HEK293T (cell line): ENCODE measurements around the gene GNA14.
"Not testable (repeated sequence)": the region's sequence is repeated elsewhere in the genome, so short reads cannot be mapped to it uniquely, and the experiment has no call there.

Experiments
- CTCF ChIA-PET: fragments of 350-600 bp; formaldehyde crosslinking; extraction: SDS; loops from one replicate; lab custom pipeline; 2021; ENCODE audit warnings: antibody characterized with exemption, inconsistent platforms; lab: Yijun Ruan, JAX
- POLR2A ChIA-PET: fragments of 350-600 bp; formaldehyde crosslinking; extraction: SDS; loops from one replicate; lab custom pipeline; 2020; ENCODE audit warnings: antibody characterized with exemption, inconsistent platforms; lab: Yijun Ruan, JAX
- DNase-seq: peaks from one replicate; pipeline ENCODE4 v3.0.0; 2012; ENCODE audit warnings: mixed read lengths; ENCODE audit errors: extremely low spot score
- ARNT ChIP-seq: fragments of 450-650 bp; IDR thresholded peaks from 2 replicates; pipeline ENCODE4 v1.6.1; 2017; ENCODE audit warnings: mild to moderate bottlenecking
- BHLHE40 ChIP-seq: fragments of 450-650 bp; IDR thresholded peaks from 2 replicates; pipeline ENCODE4 v1.6.1; 2016; ENCODE audit warnings: mild to moderate bottlenecking, moderate library complexity, borderline replicate concordance
- CTBP1 ChIP-seq: fragments of 450-650 bp; IDR thresholded peaks from 2 replicates; pipeline ENCODE4 v1.6.1; 2016; ENCODE audit warnings: borderline replicate concordance
- ELF4 ChIP-seq: fragments of 450-650 bp; IDR thresholded peaks from 2 replicates; pipeline ENCODE4 v1.6.1; 2017; ENCODE audit warnings: antibody characterized with exemption
- FOXA1 ChIP-seq: fragments of 450-650 bp; IDR thresholded peaks from 2 replicates; pipeline ENCODE4 v1.6.1; 2016; ENCODE audit warnings: mild to moderate bottlenecking
- FOXK2 ChIP-seq: fragments of 450-650 bp; IDR thresholded peaks from 2 replicates; pipeline ENCODE4 v1.6.1; 2016; ENCODE audit warnings: mild to moderate bottlenecking
- FOXM1 ChIP-seq: fragments of 450-650 bp; IDR thresholded peaks from 2 replicates; pipeline ENCODE4 v1.6.1; 2017; ENCODE audit warnings: mild to moderate bottlenecking, borderline replicate concordance
- HDGF ChIP-seq: fragments of 450-650 bp; IDR thresholded peaks from 2 replicates; pipeline ENCODE4 v1.6.1; 2017; ENCODE audit warnings: antibody characterized with exemption, borderline replicate concordance
- L3MBTL2 ChIP-seq: fragments of 450-650 bp; conservative IDR thresholded peaks from 2 replicates; pipeline ENCODE4 v1.6.1; 2016; ENCODE audit warnings: mild to moderate bottlenecking
- LEF1 ChIP-seq: fragments of 450-650 bp; IDR thresholded peaks from 2 replicates; pipeline ENCODE4 v1.6.1; 2017; ENCODE audit warnings: mild to moderate bottlenecking, borderline replicate concordance
- NFRKB ChIP-seq: fragments of 450-650 bp; IDR thresholded peaks from 2 replicates; pipeline ENCODE4 v1.6.1; 2016; ENCODE audit warnings: mild to moderate bottlenecking, moderate library complexity
- SP1 ChIP-seq: fragments of 450-650 bp; IDR thresholded peaks from 2 replicates; pipeline ENCODE4 v1.6.1; 2017
- SUZ12 ChIP-seq: fragments of 450-650 bp; IDR thresholded peaks from 2 replicates; pipeline ENCODE4 v1.6.1; 2016; ENCODE audit warnings: mild to moderate bottlenecking
- TARDBP ChIP-seq: fragments of 450-650 bp; IDR thresholded peaks from 2 replicates; pipeline ENCODE4 v1.6.1; 2016
- ZNF384 ChIP-seq: fragments of 450-650 bp; IDR thresholded peaks from 2 replicates; pipeline ENCODE4 v1.6.1; 2016
- TF ChIP-seq, protein P1 (sequence below): fragments of 450-650 bp; IDR thresholded peaks from 2 replicates; pipeline ENCODE4 v1.6.1; 2016

Gene GNA14

DNA sequence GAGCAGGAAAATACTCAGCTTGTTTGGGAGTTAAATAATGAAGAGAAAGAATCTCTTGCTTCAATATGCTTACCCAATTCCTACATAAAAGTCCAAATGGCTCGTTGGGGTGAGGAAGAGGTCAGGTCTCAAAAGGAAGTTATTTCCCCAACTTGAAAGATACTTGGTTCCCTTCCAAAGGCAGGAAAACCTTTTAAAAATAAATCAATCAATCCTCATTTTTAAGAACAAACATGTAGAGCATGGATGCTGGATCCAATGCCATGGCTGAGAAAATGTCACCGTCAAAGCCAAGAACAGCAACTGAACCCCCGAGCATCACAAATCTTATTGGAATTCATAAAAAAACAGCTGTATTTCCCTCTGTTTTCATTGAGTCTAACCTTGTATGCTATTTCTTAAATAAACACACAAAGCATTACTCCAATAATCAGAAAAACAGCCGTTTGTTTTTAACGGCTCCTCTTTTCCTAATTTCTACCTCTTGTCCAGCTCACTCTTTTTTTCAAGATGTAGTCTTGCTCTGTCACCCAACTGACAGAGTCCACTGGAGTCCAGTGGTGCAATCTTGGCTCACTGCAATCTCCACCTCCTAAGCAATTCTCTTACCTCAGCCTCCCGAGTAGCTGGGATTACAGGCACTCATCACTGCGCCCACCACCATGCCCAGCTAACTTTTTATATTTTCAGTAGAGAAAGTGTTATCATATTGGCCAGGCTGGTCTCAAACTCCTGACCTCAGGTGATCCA lies 140.7 kb downstream of the GNA14 start:
- ChIA-PET POLR2A (no interaction called here), CTCF (no interaction called here)
- TF ChIP-seq L3MBTL2 (no peak), FOXK2 (no peak), SUZ12 (no peak), CTBP1 (no peak), NFRKB (no peak), ZNF384 (no peak)
- no peak for DNase-seq

GRCh38 chr9:77505232-77505631 lies 142.9 kb downstream of the GNA14 start:
- ChIA-PET CTCF (no interaction called here), POLR2A (no interaction called here)
- TF ChIP-seq TARDBP (no peak), L3MBTL2 (no peak), CTBP1 (no peak), LEF1 (no peak), SP1 (no peak), FOXM1 (no peak), SUZ12 (no peak), ZNF384 (no peak), FOXA1 (no peak)
- TF ChIP-seq, protein P1, sequence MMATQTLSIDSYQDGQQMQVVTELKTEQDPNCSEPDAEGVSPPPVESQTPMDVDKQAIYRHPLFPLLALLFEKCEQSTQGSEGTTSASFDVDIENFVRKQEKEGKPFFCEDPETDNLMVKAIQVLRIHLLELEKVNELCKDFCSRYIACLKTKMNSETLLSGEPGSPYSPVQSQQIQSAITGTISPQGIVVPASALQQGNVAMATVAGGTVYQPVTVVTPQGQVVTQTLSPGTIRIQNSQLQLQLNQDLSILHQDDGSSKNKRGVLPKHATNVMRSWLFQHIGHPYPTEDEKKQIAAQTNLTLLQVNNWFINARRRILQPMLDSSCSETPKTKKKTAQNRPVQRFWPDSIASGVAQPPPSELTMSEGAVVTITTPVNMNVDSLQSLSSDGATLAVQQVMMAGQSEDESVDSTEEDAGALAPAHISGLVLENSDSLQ: no peak
- no peak for DNase-seq

GRCh38 chr9:77502568-77502967 lies 145.6 kb downstream of the GNA14 start:
- no peak for TF ChIP-seq L3MBTL2
- TF ChIP-seq HDGF: no peak
- ChIA-PET CTCF (no interaction called here), POLR2A (no interaction called here)
- no peak for DNase-seq

GRCh38 chr9:77498891-77499290 lies 149.2 kb downstream of the GNA14 start:
- CTCF ChIA-PET: no interaction called here
- DNase-seq: no peak
- POLR2A ChIA-PET: no interaction called here
- TF ChIP-seq LEF1: no peak
- TF ChIP-seq, protein P1: no peak

GRCh38 chr9:77497322-77498198 lies 150.6 kb downstream of the GNA14 start:
- CTCF ChIA-PET: no interaction called here
- DNase-seq: no peak
- POLR2A ChIA-PET: no interaction called here
- no peak for TF ChIP-seq ZNF384
- no peak for TF ChIP-seq TARDBP
- TF ChIP-seq FOXA1: no peak

DNA sequence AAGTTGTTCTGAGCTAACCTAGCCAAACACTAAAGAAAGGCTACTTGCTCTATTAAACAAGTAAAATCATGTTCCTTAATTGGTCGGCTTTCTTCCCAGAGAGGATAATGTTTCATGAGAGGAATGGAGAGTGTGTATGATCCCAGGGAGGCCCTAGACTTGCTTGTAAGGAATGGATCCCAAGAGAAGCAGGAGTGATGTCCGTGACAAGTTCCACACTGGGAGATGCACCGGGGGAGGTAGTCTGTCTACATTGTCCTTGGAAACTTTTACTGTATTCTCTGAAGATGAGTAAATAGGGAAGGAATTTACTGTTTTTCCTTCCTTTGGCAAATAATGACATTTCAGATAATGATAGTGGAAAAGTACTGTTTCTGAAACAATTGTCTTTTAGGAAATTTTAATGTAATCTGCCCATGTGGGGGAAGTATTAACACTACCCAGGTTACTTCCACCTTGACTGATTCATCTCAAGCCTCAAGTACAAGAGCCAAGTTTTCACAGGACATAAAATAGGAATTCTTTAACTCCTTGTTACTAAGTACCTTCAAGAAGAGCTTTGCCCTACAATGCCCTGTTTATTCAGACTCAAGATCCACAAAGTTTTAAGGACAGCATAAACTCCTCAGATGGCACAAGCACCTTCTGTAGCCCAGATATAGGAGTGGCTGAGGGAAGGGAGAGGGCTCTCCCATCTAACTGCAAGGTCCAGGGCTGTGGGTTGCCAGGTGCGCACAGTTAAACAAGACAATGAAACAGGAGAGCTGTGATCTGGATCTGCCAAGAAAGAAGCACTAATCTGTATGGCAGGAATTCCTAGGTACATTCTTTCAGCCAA lies 152.1 kb downstream of the GNA14 start:
- CTCF ChIA-PET: interaction anchor here (1.0 kb wide), 1 partner anchor 38 kb away, joined by 3 read pairs; no protein-coding TSS in a partner anchor

DNA sequence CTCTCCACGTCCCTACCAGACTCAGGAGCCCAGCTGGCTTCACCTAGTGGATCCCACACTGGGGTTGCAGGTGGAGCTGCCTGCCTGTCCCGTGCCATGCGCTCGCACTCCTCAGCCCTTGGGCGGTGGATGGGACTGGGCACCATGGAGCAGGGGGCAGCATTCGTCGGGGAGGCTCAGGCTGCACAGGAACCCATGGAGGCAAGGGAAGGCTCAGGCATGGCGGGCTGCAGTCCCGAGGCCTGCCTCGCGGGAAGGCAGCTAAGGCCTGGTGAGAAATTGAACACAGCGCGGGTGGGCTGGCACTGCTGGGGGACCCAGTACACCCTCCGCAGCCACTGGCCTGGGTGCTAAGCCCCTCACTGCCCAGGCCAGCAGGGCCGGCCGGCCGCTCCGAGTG lies 157.8 kb downstream of the GNA14 start:
- DNase-seq, CTCF ChIA-PET, POLR2A ChIA-PET: not testable (repeated sequence)

More for the DNA sequence above, 152.1 kb downstream of the GNA14 start:
- TF ChIP-seq ELF4: no peak
- TF ChIP-seq CTBP1: no peak
- TF ChIP-seq ARNT: no peak
- no peak for TF ChIP-seq BHLHE40
- TF ChIP-seq FOXA1: no peak
- no peak for TF ChIP-seq LEF1
- POLR2A ChIA-PET: no interaction called here
- DNase-seq: no peak

DNA sequence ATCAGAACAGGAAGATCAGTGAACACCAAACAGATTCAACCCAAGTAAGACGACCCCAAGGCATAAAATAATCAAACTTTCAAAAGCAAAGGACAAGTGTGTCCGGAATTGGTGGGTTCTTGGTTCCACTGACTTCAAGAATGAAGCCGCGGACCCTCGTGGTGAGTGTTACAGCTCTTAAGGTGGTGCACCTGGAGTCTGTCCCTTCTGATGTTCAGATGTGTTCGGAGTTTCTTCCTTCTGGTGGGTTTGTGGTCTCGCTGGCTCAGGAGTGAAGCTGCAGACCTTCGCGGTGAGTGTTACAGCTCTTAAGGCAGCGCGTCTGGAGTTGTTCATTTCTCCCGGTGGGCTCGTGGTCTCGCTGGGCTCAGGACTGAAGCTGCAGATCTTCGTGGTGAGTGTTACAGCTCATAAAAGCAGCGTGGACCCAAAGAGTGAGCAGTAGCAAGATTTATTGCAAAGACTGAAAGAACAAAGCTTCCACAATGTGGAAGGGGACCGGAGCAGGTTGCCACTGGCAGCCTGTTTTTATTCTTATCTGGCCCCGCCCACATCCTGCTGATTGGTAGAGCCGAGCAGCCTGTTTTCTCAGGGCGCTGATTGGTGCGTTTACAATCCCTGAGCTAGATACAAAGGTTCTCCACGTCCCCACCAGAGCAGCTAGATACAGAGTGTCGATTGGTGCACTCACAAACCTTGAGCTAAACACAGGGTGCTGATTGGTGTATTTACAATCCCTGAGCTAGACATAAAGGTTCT lies 158.5 kb downstream of the GNA14 start:
- DNase-seq, POLR2A ChIA-PET, CTCF ChIA-PET: not testable (repeated sequence)
